Large intestine (tissue), 3 donors: ENCODE data around the gene RAB18. TPM values are rescaled to one million over a fixed set of nuclear protein-coding genes. Genes with fewer than 3 reads are reported as not detected.
A peak's percentile ranks its signal among the peaks of the same experiment; 100 is the strongest.

Source experiments
- DNase-seq, 2 donors: peaks; one replicate each; pipeline versions ENCODE4 v3.0.0 to v3.0.0-alpha.2; 2013
- H3K27ac ChIP-seq: one replicate; pipeline ENCODE4 v1.5.1; 2013; ENCODE audit warnings: low read length
- H3K27me3 ChIP-seq: 2 replicates; pipeline ENCODE4 v1.6.1; 2013; ENCODE audit warnings: low read length; ENCODE audit not compliant: control insufficient read depth, insufficient read depth
- H3K36me3 ChIP-seq: 2 replicates; pipeline ENCODE4 v1.6.1; 2013; ENCODE audit warnings: low read length; ENCODE audit not compliant: control insufficient read depth, insufficient read depth
- H3K4me1 ChIP-seq: one replicate; pipeline ENCODE4 v1.6.1; 2013; ENCODE audit warnings: low read length; ENCODE audit not compliant: control insufficient read depth, insufficient read depth
- H3K4me3 ChIP-seq: one replicate; pipeline ENCODE4 v1.5.1; 2013; ENCODE audit warnings: low read length
- H3K9me3 ChIP-seq: one replicate; pipeline ENCODE4 v1.6.1; 2013; ENCODE audit warnings: mild to moderate bottlenecking, low read depth, low read length, moderate library complexity; ENCODE audit not compliant: control insufficient read depth
- WGBS: methylation state at CpG from one replicate; pipeline ENCODE4 v1.1.5; 2013; ENCODE audit warnings: low lambda C conversion rate; ENCODE audit not compliant: insufficient coverage; 5-methylcytosine and 5-hydroxymethylcytosine counted together
- polyA plus RNA-seq: library from polyadenylated mRNA; unstranded; fragments of 120-200 nt; gene quantifications from one replicate; pipeline ENCODE4 v1.2.1, GENCODE V29; 2013

RAB18 gene
- polyA plus RNA-seq, 1 donor = 74.1 TPM

DNA sequence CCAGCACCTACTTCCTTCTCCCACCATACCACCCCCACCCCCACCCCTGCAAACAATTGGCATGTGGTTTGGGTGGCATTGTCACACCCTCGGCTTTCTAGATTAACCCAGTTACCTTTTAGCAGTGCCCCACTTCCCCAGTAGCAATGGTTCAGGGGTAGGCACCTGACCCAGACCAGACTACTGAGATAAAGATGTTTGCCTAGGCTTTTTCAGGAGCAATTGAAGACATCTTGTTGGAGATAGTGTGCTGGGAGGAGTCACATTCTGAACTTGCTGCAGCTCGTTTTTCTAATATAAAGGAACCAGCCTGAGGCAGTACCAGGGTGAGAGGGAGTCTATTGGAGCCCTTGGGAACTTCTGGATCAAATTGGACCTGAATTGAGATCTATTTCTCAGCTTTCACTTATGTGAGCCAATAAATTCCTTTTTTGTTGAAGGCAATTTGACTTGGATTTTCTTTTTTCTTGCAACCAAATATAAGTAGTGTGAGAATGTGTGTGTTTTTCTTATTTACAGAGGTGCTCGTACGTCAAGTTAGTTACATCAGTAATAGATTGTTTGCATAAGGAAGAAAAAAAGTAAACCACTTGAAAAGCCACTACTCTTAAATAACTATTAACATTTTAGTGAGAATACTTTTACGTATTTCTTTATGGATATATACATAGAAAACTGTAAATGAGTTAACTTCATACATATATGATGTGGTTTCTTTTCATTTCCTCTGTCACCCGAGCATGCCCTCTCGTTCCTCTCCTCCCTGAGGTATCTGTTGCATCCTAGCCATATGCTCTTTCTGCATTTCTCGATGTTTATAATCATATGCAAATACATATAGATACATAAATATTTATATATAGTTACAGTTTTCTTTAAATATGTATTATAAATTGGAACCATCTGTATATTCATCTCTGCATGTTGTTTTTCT, 38.0 kb downstream of the RAB18 start:
- WGBS = 52% methylated on average over 4 of the region's 8 CpGs
- no peaks in the 10 kb centered on the region for H3K4me1 ChIP-seq
- peaks cover 12% of the 10 kb centered on the region for H3K36me3 ChIP-seq
- H3K9me3 ChIP-seq = no peaks in the 10 kb centered on the region
- H3K4me3 ChIP-seq = no peak overlapping the region
- H3K27me3 ChIP-seq = no peaks in the 10 kb centered on the region
- no peak overlapping the region for H3K27ac ChIP-seq
- peak; percentile 23 to 55 for DNase-seq

DNA sequence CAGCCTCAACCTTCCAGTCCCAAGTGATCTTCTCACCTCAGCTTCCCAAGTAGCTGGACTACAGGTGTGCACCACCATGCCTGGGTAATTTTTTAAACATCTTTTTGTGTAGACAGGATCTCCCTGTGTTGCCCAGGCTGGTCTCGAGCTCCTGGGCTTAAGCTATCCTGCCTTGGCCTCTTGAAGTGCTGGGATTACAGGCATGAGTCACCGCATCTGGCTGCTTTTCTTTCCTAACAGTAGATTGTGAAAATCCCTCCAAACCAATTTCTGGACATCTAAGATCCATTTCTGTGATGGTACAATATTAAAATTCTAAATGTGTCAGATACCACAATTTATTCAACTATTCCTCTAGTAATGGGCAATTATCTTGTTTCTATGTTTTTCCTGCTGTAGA, 38.7 kb downstream of the RAB18 start:
- DNase-seq = no peak
- H3K9me3 ChIP-seq = no peaks in the 10 kb centered on the region
- H3K27me3 ChIP-seq = no peaks in the 10 kb centered on the region
- H3K4me1 ChIP-seq = no peaks in the 10 kb centered on the region
- H3K4me3 ChIP-seq = no peak overlapping the region
- H3K27ac ChIP-seq = no peak overlapping the region
- WGBS = no CpG with 5 or more reads among the region's 2 CpGs
- peaks cover 10% of the 10 kb centered on the region for H3K36me3 ChIP-seq

DNA sequence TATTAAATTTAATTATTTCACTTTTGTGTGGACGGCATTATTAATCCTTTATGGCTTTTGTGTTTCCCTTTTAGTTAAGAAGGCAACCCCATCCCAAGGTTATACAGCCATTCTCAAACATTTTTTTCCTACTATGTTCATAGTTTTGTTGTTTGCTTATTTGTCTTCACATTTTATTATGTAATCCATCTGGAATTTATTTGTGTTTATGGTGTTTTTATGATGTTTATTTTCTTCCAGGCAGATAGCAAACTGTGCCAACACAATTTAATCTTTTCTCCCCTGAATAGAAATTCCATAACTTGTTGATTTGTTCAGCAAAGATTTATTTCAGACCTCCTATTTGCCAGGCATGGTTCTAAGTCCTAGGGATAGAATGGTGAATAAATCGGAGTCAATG, 42.9 kb downstream of the RAB18 start:
- WGBS = 73% methylated on average over 2 of the region's 2 CpGs
- Histone ChIP-seq H3K27ac (no peak overlapping the region), H3K27me3 (no peaks in the 10 kb centered on the region), H3K4me3 (no peak overlapping the region), H3K9me3 (no peaks in the 10 kb centered on the region), H3K36me3 (peaks cover 3% of the 10 kb centered on the region), H3K4me1 (no peaks in the 10 kb centered on the region)
- no peak for DNase-seq

DNA sequence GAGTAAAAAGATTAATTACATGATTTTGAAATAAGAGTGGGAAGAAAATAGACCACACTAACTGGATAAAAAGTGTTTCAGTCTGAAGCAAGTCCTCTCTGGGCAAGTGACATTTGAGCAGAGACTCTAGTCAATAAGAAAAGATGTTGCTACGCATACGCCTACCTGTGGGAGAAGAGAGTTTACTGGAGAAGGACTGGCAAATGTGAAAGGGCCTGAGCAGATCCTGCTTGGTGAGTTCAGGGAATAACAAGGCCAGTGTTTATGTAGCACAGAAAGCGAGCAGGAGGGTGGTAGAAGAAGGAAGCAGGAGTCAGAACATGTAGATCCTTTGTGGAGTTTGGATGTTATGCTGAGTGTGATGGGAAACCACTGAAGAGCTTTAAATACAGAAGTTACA, 43.4 kb downstream of the RAB18 start:
- no peak for DNase-seq
- Histone ChIP-seq H3K27me3 (no peaks in the 10 kb centered on the region), H3K4me1 (no peaks in the 10 kb centered on the region), H3K36me3 (peaks cover 3% of the 10 kb centered on the region), H3K27ac (no peak overlapping the region), H3K9me3 (no peaks in the 10 kb centered on the region), H3K4me3 (no peak overlapping the region)
- WGBS = 100% methylated on average over 2 of the region's 3 CpGs

DNA sequence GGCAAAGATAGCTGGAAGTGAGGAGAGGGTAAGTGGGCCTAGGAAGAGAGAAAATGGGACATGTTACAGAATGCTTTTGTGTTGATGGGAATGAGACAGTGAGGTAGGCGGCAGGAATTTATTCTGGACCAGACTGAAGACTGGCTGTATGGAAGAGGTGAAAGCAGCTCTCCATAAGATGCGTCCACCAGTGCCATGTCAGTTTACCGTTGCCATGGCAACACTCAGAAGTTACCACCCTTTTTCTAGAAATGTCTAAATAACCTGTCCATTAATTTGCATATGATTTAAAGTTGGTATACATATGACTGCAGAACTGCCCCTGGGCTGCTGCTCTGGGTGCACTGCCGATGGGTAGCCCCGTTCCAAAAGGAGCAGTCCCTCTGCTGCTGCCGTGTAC, 46.7 kb downstream of the RAB18 start:
- WGBS = no CpG with 5 or more reads among the region's 6 CpGs

DNA sequence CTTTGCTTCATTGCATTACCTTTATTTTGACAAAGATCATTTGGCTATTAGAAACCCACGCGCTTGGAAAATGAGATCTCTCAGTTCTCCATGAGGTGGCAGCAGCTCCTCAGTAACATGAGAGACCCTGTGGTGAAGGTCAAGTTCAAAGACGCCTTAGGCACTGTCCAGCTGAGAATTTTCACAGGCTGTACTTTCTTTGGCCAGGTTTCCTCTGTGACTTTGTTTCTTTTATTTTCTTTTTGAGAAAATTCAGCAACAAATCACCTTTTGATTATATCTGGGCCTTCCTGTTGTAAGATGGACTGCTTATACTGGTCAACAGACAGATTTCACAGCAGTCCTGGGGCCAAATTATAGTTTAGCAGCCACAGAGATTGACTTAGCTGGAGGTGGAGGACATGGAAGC, 54.5 kb downstream of the RAB18 start:
- no peak overlapping the region for H3K4me3 ChIP-seq
- no peaks in the 10 kb centered on the region for H3K27me3 ChIP-seq
- no peaks in the 10 kb centered on the region for H3K36me3 ChIP-seq
- peak; percentile 23 to 27 for DNase-seq
- H3K4me1 ChIP-seq = no peaks in the 10 kb centered on the region
- no peak overlapping the region for H3K27ac ChIP-seq
- H3K9me3 ChIP-seq = no peaks in the 10 kb centered on the region
- no CpG with 5 or more reads among the region's 3 CpGs for WGBS

More for the DNA sequence above, 46.7 kb downstream of the RAB18 start:
- DNase-seq = no peak
- H3K27ac ChIP-seq = no peak overlapping the region
- no peak overlapping the region for H3K4me3 ChIP-seq
- no peaks in the 10 kb centered on the region for H3K36me3 ChIP-seq
- H3K4me1 ChIP-seq = no peaks in the 10 kb centered on the region
- no peaks in the 10 kb centered on the region for H3K9me3 ChIP-seq
- H3K27me3 ChIP-seq = no peaks in the 10 kb centered on the region

DNA sequence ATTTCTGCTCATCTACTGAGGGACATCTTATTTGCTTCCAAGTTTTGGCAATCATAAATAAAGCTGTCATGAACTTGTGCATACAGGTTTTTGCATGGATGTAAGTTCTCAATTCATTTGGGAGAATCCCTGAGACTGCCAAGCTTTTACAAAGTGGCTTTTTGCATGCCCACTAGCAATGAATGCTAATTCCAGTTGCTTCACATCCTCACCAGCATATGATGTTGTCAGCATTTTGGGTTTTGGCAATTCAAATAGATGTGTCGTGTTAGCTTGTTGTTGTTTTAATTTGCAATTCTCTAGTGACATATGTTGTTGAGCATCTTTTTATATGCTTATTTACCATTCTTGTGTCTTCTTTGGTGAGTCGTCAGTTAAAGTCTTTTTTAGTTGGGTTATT, 57.2 kb downstream of the RAB18 start:
- no peak overlapping the region for H3K4me3 ChIP-seq
- no peak for DNase-seq
- no peak overlapping the region for H3K27ac ChIP-seq
- no peaks in the 10 kb centered on the region for H3K9me3 ChIP-seq
- H3K27me3 ChIP-seq = no peaks in the 10 kb centered on the region
- WGBS = no CpG with 5 or more reads among the region's 2 CpGs
- H3K36me3 ChIP-seq = no peaks in the 10 kb centered on the region
- no peaks in the 10 kb centered on the region for H3K4me1 ChIP-seq

DNA sequence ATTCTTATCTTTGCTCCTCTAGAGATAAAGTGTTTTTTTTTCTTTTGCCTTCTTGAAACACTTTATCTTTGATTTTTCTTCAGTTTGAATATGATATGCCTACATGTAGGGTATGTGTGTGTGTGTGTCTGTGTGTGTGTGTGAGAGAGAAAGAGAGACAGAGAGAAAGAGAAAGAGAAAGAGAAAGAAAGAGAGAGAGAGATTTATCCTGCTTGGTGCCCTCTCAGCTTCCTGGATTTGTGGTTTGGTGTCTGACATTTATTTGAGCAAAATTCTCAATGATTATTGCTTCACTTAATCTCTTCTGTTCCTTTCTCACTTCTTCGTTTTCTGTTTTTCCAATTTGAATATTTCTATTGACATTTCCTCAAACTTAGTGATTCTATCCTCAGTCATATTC, 60.3 kb downstream of the RAB18 start:
- H3K27ac ChIP-seq = no peak overlapping the region
- 100% methylated on average over 1 of the region's 1 CpG for WGBS
- no peaks in the 10 kb centered on the region for H3K27me3 ChIP-seq
- no peaks in the 10 kb centered on the region for H3K36me3 ChIP-seq
- no peak overlapping the region for H3K4me3 ChIP-seq
- no peak for DNase-seq
- H3K4me1 ChIP-seq = no peaks in the 10 kb centered on the region
- H3K9me3 ChIP-seq = no peaks in the 10 kb centered on the region

DNA sequence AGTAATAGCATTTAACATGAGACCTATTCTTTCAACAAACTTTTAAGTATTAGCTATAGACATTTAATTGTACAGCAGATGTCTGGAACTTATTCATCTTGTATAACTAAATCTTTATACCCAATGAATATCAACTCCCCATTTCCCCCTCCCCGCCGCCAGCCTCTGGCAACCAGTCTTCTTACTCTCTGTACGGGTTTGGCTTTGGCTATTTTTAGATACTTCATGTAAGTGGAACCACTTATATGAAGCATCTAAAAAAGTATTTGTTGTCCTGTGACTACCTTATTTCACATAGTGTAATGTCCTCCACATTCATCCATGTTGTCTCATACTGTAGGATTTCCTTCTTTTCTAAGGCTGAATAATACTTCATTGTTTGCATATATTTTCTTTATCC, 60.8 kb downstream of the RAB18 start:
- H3K36me3 ChIP-seq = no peaks in the 10 kb centered on the region
- H3K27ac ChIP-seq = no peak overlapping the region
- no peaks in the 10 kb centered on the region for H3K27me3 ChIP-seq
- no peak overlapping the region for H3K4me3 ChIP-seq
- WGBS = no CpG with 5 or more reads among the region's 3 CpGs
- H3K4me1 ChIP-seq = no peaks in the 10 kb centered on the region
- DNase-seq = no peak
- no peaks in the 10 kb centered on the region for H3K9me3 ChIP-seq

DNA sequence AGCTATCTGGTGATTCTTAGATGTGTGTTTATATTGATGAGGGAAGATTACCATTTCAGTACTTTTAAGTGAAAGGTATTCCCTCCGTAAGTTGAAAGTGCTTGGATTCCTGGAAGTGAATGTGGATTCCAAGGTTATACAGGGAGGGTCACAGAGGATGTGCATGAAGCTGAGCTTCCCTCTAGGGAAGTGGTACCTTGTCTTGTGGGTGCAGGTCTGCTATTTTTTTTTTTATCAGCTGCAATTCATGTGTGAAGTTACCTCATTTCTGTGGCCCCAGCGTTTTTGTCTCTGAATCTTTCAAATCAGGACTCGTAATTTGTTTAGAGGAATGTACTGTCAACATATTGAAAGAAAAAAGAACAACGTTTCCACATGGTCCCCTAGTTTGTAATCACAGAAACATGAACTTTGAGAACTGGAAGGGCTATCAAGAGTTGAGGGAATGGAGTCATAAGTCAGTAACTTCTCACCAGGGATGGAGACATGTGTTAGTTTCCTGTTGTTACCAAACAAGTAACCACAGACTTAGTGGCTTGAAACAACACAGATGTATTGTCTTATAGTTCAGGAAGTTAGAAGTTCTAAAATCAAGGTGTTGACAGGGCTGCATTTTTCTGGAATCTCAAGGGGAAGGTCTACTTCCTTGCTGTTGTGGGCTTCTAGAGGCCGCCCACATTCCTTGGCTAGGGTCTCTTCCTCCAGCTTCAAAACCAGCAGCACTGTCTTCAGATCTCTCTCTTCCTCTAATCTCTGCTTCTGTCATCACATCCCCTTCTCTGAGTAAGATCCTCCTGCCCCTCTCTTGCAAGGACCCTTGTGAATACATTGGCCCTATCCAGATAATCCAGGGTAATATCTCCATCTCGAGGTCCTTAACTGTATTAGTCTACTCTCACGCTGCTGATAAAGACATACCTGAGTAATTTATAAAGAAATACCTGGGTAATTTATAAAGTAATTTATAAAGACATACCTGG, 64.4 kb downstream of the RAB18 start:
- DNase-seq = no peak
- 55% methylated on average over 2 of the region's 7 CpGs for WGBS
- H3K36me3 ChIP-seq = no peaks in the 10 kb centered on the region

More for the DNA sequence above, 64.4 kb downstream of the RAB18 start:
- Histone ChIP-seq H3K27ac (no peak overlapping the region), H3K4me1 (no peaks in the 10 kb centered on the region), H3K27me3 (no peaks in the 10 kb centered on the region), H3K4me3 (no peak overlapping the region), H3K9me3 (no peaks in the 10 kb centered on the region)
